ENCODE results near the gene NDUFA13.

Gene NDUFA13

DNA sequence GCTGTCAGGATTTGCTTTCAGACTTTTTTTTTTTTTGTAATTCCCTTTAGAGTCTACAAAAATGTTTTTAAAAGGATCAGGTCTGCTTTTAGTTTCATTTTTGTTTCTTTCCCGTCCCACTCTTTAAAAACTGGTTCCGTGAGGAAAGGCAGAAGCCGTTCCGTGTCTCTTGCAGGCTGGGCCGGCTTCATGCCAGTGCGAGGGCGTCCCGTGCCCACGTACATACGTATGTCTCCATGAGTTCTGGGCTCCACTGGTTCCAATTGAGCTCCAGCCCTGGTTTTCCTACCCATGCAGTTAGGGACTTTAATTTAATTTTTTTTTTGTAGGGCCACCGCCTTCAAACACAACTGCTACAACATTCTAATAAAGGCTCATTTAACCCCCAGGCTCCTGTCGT lies 9.4 kb upstream of the NDUFA13 start:
- Histone ChIP-seq H3K27ac (ENCODE audit: extremely low read depth, low read depth, low read length) (no peak overlapping the region), H3K9me3 (ENCODE audit: control insufficient read depth, insufficient read depth, low read depth, low read length) (no peaks in the 10 kb centered on the region), H3K4me1 (ENCODE audit: control insufficient read depth, insufficient read depth, low read length) (no peaks in the 10 kb centered on the region), H3K36me3 (ENCODE audit: control insufficient read depth in 2 of 2, insufficient read depth in 1 of 2, low read length in 2 of 2) (peaks cover 4 to 60% of the 10 kb centered on the region in 2 experiments; a peak in 2 of 3 replicates), H3K4me3 (ENCODE audit: low read depth, low read length) (no peak overlapping the region)
- ChIA-PET CTCF (interaction anchor here (1.2 kb wide), 1 partner anchor 17 kb away, joined by 3 read pairs; no protein-coding TSS in a partner anchor), POLR2A (interaction anchor here (1.3 kb wide), 1 partner anchor 142 kb away, joined by 3 read pairs; no protein-coding TSS in a partner anchor)
- TF ChIP-seq HIC1 (tag by site-specific recombination; IDR thresholded peaks at IDR 0.05) (no peak), ZBTB1 (tag by site-specific recombination; IDR thresholded peaks at IDR 0.05) (no peak), ZNF184 (tag by site-specific recombination; IDR thresholded peaks at IDR 0.05) (no peak), ZNF16 (tag by site-specific recombination; IDR thresholded peaks at IDR 0.05; ENCODE audit: low read depth) (no peak), GLI4 (tag by site-specific recombination; IDR thresholded peaks at IDR 0.05) (no peak), ZBTB10 (tag by site-specific recombination; IDR thresholded peaks at IDR 0.05) (no peak), ZSCAN16 (tag by site-specific recombination; IDR thresholded peaks at IDR 0.05) (no peak), ZNF354C (tag by site-specific recombination; IDR thresholded peaks at IDR 0.05; ENCODE audit: borderline replicate concordance, low read depth) (no peak), ZSCAN18 (tag by site-specific recombination; IDR thresholded peaks at IDR 0.05) (no peak), ZNF473 (tag by site-specific recombination; IDR thresholded peaks at IDR 0.05) (no peak), ZNF624 (tag by site-specific recombination; IDR thresholded peaks at IDR 0.05) (no peak), ZNF211 (tag by site-specific recombination; IDR thresholded peaks at IDR 0.05; ENCODE audit: low read depth) (no peak), ZNF501 (tag by site-specific recombination; IDR thresholded peaks at IDR 0.05) (no peak), ZNF19 (tag by site-specific recombination; IDR thresholded peaks at IDR 0.05; ENCODE audit: low read depth) (no peak), ZBTB21 (tag by site-specific recombination; IDR thresholded peaks at IDR 0.05) (no peak)
- TF ChIP-seq, protein P1, sequence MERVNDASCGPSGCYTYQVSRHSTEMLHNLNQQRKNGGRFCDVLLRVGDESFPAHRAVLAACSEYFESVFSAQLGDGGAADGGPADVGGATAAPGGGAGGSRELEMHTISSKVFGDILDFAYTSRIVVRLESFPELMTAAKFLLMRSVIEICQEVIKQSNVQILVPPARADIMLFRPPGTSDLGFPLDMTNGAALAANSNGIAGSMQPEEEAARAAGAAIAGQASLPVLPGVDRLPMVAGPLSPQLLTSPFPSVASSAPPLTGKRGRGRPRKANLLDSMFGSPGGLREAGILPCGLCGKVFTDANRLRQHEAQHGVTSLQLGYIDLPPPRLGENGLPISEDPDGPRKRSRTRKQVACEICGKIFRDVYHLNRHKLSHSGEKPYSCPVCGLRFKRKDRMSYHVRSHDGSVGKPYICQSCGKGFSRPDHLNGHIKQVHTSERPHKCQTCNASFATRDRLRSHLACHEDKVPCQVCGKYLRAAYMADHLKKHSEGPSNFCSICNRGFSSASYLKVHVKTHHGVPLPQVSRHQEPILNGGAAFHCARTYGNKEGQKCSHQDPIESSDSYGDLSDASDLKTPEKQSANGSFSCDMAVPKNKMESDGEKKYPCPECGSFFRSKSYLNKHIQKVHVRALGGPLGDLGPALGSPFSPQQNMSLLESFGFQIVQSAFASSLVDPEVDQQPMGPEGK (tag by site-specific recombination; IDR thresholded peaks at IDR 0.05), result no peak
- TF ChIP-seq, protein P2, sequence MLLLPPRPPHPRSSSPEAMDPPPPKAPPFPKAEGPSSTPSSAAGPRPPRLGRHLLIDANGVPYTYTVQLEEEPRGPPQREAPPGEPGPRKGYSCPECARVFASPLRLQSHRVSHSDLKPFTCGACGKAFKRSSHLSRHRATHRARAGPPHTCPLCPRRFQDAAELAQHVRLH (tag by site-specific recombination; IDR thresholded peaks at IDR 0.05), result no peak
